H1 (cell line): ENCODE results near the gene OR6C65. TPM values are rescaled to one million over a fixed set of nuclear protein-coding genes. Genes with fewer than 3 reads are reported as not detected.
"Not testable (repeated sequence)": the region's sequence is repeated elsewhere in the genome, so short reads cannot be mapped to it uniquely, and the experiment has no call there.

ENCODE experiments used
- CTCF ChIA-PET: fragments of 300-600 bp; sonication (Branson Sonifier 250); formaldehyde crosslinking; loops from one replicate; lab custom pipeline; 2021; ENCODE audit not compliant: partially characterized antibody; lab: Charles Lee
- POLR2A ChIA-PET: fragments of 300-600 bp; sonication (Branson Sonifier 250); formaldehyde crosslinking; loops from one replicate; lab custom pipeline; 2021; ENCODE audit warnings: inconsistent platforms; ENCODE audit not compliant: partially characterized antibody; lab: Charles Lee
- DNase-seq, 2 experiments: peaks; one replicate each; pipeline versions ENCODE4 v3.0.0 to v3.0.0-alpha.2; 2010 to 2022; ENCODE audit warnings: low spot score in 2 of 2, low read depth in 1 of 2, mixed read lengths in 1 of 2
- FAIRE-seq: peaks from 2 replicates; lab custom pipeline; 2011; peaks lifted over from hg19 to GRCh38; lab: Jason Lieb, UNC
- H2AFZ ChIP-seq: 2 replicates; pipeline ENCODE4 v1.8.1; 2012; ENCODE audit warnings: low read length, inconsistent platforms
- H2AK5ac ChIP-seq: 2 replicates; pipeline ENCODE4 v1.6.1; 2013; ENCODE audit warnings: low read depth, low read length
- H2BK120ac ChIP-seq: replicated peaks from 2 replicates; pipeline ENCODE3; 2013; ENCODE audit warnings: low read depth, low read length, inconsistent platforms
- H2BK12ac ChIP-seq: 2 replicates; pipeline ENCODE4 v1.6.1; 2013; ENCODE audit warnings: low read depth, low read length
- H2BK15ac ChIP-seq: 2 replicates; pipeline ENCODE4 v1.6.1; 2013; ENCODE audit warnings: low read length
- H2BK20ac ChIP-seq: 2 replicates; pipeline ENCODE4 v1.6.1; 2013; ENCODE audit warnings: low read length
- H2BK5ac ChIP-seq: 2 replicates; pipeline ENCODE4 v1.6.1; 2013; ENCODE audit warnings: low read depth, low read length
- H3K14ac ChIP-seq: 2 replicates; pipeline ENCODE4 v1.6.1; 2013; ENCODE audit warnings: inconsistent platforms; ENCODE audit not compliant: insufficient read length
- H3K18ac ChIP-seq: 2 replicates; pipeline ENCODE4 v1.6.1; 2013; ENCODE audit warnings: low read length; ENCODE audit errors: extremely low read depth
- H3K23ac ChIP-seq: 2 replicates; pipeline ENCODE4 v1.6.1; 2013; ENCODE audit warnings: inconsistent platforms; ENCODE audit not compliant: insufficient read length
- H3K23me2 ChIP-seq: 2 replicates; pipeline ENCODE4 v1.6.1; 2013; ENCODE audit warnings: low read depth, low read length
- H3K27ac ChIP-seq: 2 replicates; pipeline ENCODE4 v1.6.1; 2011; ENCODE audit warnings: low read depth, low read length, inconsistent platforms
- H3K27me3 ChIP-seq, 4 experiments: replicated peaks in 1 of 4; 1 replicate in 1 of 4; 2 replicates in 3 of 4; pipeline versions ENCODE4 v1.6.1 to v1.8.1; 2011 to 2013; ENCODE audit warnings: low read length in 3 of 4, mild to moderate bottlenecking in 3 of 4, inconsistent platforms in 2 of 4, mixed read lengths in 2 of 4, moderate library complexity in 1 of 4; ENCODE audit not compliant: control insufficient read depth in 3 of 4, insufficient read depth in 3 of 4; ENCODE audit errors: extremely low read depth in 1 of 4
- H3K36me3 ChIP-seq, 4 experiments: 2 replicates each; pipeline versions ENCODE4 v1.6.1 to v1.8.1; 2011 to 2013; ENCODE audit warnings: mild to moderate bottlenecking in 4 of 4, low read length in 3 of 4, moderate library complexity in 2 of 4, control low read depth in 1 of 4, inconsistent platforms in 1 of 4; ENCODE audit not compliant: insufficient read depth in 4 of 4, control insufficient read depth in 2 of 4
- H3K4ac ChIP-seq: replicated peaks from 2 replicates; pipeline ENCODE3; 2013; ENCODE audit warnings: low read length, low read depth, mixed read lengths, inconsistent platforms; ENCODE audit not compliant: insufficient read length
- H3K4me1 ChIP-seq, 4 experiments: replicated peaks in 1 of 4; 1 replicate in 1 of 4; 2 replicates in 3 of 4; pipeline versions ENCODE4 v1.6.1 to v1.8.1; 2011 to 2013; ENCODE audit warnings: low read length in 3 of 4, inconsistent platforms in 2 of 4, mixed read lengths in 1 of 4; ENCODE audit not compliant: insufficient read depth in 4 of 4, control insufficient read depth in 3 of 4
- H3K4me2 ChIP-seq, 2 experiments: 2 replicates each; pipeline versions ENCODE4 v1.6.1 to v1.8.1; 2011 to 2013; ENCODE audit warnings: low read depth in 2 of 2, low read length in 2 of 2, control low read depth in 1 of 2, inconsistent platforms in 1 of 2, mild to moderate bottlenecking in 1 of 2; ENCODE audit not compliant: insufficient read depth in 1 of 2
- H3K4me3 ChIP-seq, 4 experiments: fragments of 200-600, 300-600 bp in 1 of 4; sonication (generic), shearing (Covaris generic), sonication (Bioruptor Twin) in 1 of 4; 2 replicates each; pipeline versions ENCODE4 v1.5.1 to v1.8.1; 2011 to 2016; ENCODE audit warnings: low read length in 4 of 4, low read depth in 3 of 4, control low read depth in 2 of 4, inconsistent platforms in 2 of 4, mild to moderate bottlenecking in 2 of 4, mixed read lengths in 1 of 4, moderate library complexity in 1 of 4; ENCODE audit not compliant: insufficient read depth in 2 of 4; ENCODE audit errors: extremely low read depth in 1 of 4
- H3K56ac ChIP-seq: replicated peaks from 2 replicates; pipeline ENCODE3; 2013; ENCODE audit warnings: low read depth, mild to moderate bottlenecking, mixed read lengths, low read length, inconsistent platforms; ENCODE audit not compliant: insufficient read length
- H3K79me1 ChIP-seq: 2 replicates; pipeline ENCODE4 v1.6.1; 2013; ENCODE audit warnings: low read depth, low read length, control low read depth
- H3K79me2 ChIP-seq, 2 experiments: 2 replicates each; pipeline versions ENCODE4 v1.6.1 to v1.8.1; 2012 to 2013; ENCODE audit warnings: low read length in 2 of 2, mild to moderate bottlenecking in 2 of 2, inconsistent platforms in 1 of 2; ENCODE audit not compliant: insufficient read depth in 2 of 2, control insufficient read depth in 1 of 2
- H3K9ac ChIP-seq, 4 experiments: replicated peaks in 1 of 4; 1 replicate in 1 of 4; 2 replicates in 3 of 4; pipeline versions ENCODE4 v1.6.1 to v1.8.1; 2011 to 2013; ENCODE audit warnings: low read depth in 3 of 4, low read length in 3 of 4, control low read depth in 2 of 4, mild to moderate bottlenecking in 2 of 4, moderate library complexity in 2 of 4, inconsistent platforms in 1 of 4; ENCODE audit errors: extremely low read depth in 1 of 4
- H3K9me3 ChIP-seq, 2 experiments: 2 replicates each; pipeline versions ENCODE4 v1.6.1 to v1.8.1; 2012 to 2013; ENCODE audit warnings: mild to moderate bottlenecking in 2 of 2, moderate library complexity in 2 of 2, control low read depth in 1 of 2, inconsistent platforms in 1 of 2, low read depth in 1 of 2, low read length in 1 of 2, mixed read lengths in 1 of 2; ENCODE audit not compliant: insufficient read depth in 2 of 2
- H4K20me1 ChIP-seq, 2 experiments: replicated peaks in 1 of 2; 2 replicates each; pipeline versions ENCODE3 to v1.8.1; 2011 to 2013; ENCODE audit warnings: inconsistent platforms in 2 of 2, low read length in 2 of 2, mild to moderate bottlenecking in 1 of 2; ENCODE audit not compliant: insufficient read depth in 2 of 2, control insufficient read depth in 1 of 2
- H4K5ac ChIP-seq: 2 replicates; pipeline ENCODE4 v1.6.1; 2013; ENCODE audit warnings: low read length, low read depth, mixed read lengths, inconsistent platforms; ENCODE audit not compliant: insufficient read length
- H4K8ac ChIP-seq: 2 replicates; pipeline ENCODE4 v1.8.0; 2013; ENCODE audit warnings: mild to moderate bottlenecking, moderate library complexity, low read length, inconsistent platforms; ENCODE audit not compliant: insufficient read depth; ENCODE audit errors: extremely low read depth
- H4K91ac ChIP-seq: replicated peaks from 2 replicates; pipeline ENCODE3; 2013; ENCODE audit warnings: low read length, mixed read lengths, inconsistent platforms; ENCODE audit not compliant: insufficient read length
- EP300 ChIP-seq, 2 experiments: IDR thresholded peaks; 1 replicate in 1 of 2; 2 replicates in 1 of 2; pipeline ENCODE4 v1.6.1; 2011 to 2012; ENCODE audit warnings: low read depth in 2 of 2, low read length in 2 of 2, mild to moderate bottlenecking in 2 of 2, borderline replicate concordance in 1 of 2, inconsistent platforms in 1 of 2, moderate library complexity in 1 of 2
- WGBS, 2 experiments: shearing (Covaris generic) in 1 of 2; methylation state at CpG; one replicate each; pipeline versions ENCODE4 v1.1.6 to v1.1.7; 2013 to 2015; ENCODE audit warnings: low lambda C conversion rate in 2 of 2, mixed read lengths in 2 of 2, inconsistent platforms in 1 of 2, low coverage in 1 of 2, missing lambda C conversion rate in 1 of 2; ENCODE audit not compliant: insufficient replicate concordance in 2 of 2, insufficient coverage in 1 of 2, insufficient read length in 1 of 2; ENCODE audit errors: extremely low coverage in 1 of 2, missing lambda C conversion rate in 1 of 2; 5-methylcytosine and 5-hydroxymethylcytosine counted together
- polyA plus RNA-seq, 7 experiments: library from polyadenylated mRNA; depleted of rRNA in 3 of 7; stranded (reverse) in 5 of 7; unstranded in 2 of 7; fragments of >200 nt in 5 of 7; fragments of 200-250 nt in 2 of 7; gene quantifications; 1 replicate in 5 of 7; 2 replicates in 1 of 7; 4 replicates in 1 of 7; pipeline versions ENCODE4 v1.2.1 to v1.2.3, GENCODE V29; 2011 to 2013; ENCODE audit warnings: missing spikeins in 2 of 7, mixed read lengths in 2 of 7
- total RNA-seq: library from RNA; stranded (reverse); fragmentation: NEBNext Ultra II Directional; extraction: Animal tissue kit (Norgen Biotek cat#: 25700); gene quantifications from 2 replicates; pipeline ENCODE4 v1.2.1, GENCODE V29; 2021

Gene OR6C65
- total and polyA plus RNA-seq, 2 of the 8 experiments (the other 6 are each of a cell fraction or from before 2014, with no cell fraction given) = not detected

GRCh38 chr12:55441233-55441632, 40.9 kb downstream of the OR6C65 start:
- not testable (repeated sequence) for H2BK12ac ChIP-seq, H2AFZ ChIP-seq, H3K9ac ChIP-seq, H3K27me3 ChIP-seq, H2BK15ac ChIP-seq
- peak in 1 of 2 experiments; percentile 91; a peak in 1 of 3 replicates for TF ChIP-seq EP300 (IDR thresholded peaks at IDR 0.05; ENCODE audit: borderline replicate concordance in 1 of 2, low read depth in 2 of 2, low read length in 2 of 2)
- TF ChIP-seq, all 59 proteins: peak for 1; not testable (repeated sequence) for 58
- POLR2A ChIA-PET, H3K36me3 ChIP-seq, H4K8ac ChIP-seq, H3K14ac ChIP-seq, H3K79me2 ChIP-seq, H3K4ac ChIP-seq, H2BK20ac ChIP-seq, CTCF ChIA-PET, H3K56ac ChIP-seq, H3K23me2 ChIP-seq, H3K4me1 ChIP-seq, H2AK5ac ChIP-seq, H2BK5ac ChIP-seq, H3K4me3 ChIP-seq, H3K23ac ChIP-seq, DNase-seq, FAIRE-seq, H2BK120ac ChIP-seq, H4K5ac ChIP-seq, H3K4me2 ChIP-seq, H3K27ac ChIP-seq, H3K79me1 ChIP-seq, H4K91ac ChIP-seq, H4K20me1 ChIP-seq, H3K18ac ChIP-seq, H3K9me3 ChIP-seq: not testable (repeated sequence)
- 82% methylated on average over 5 of the region's 5 CpGs; no CpG with 5 or more reads in 1 of the 2 experiments for WGBS, 2 experiments
